Sigmoid colon (tissue), 7 donors: ENCODE data around the gene MGMT. TPM values are rescaled to one million over a fixed set of nuclear protein-coding genes. Genes with fewer than 3 reads are reported as not detected.

ENCODE experiments used
- DNase-seq: peaks from one replicate; pipeline ENCODE4 v3.0.0-alpha.2; 2019
- H3K27ac ChIP-seq, 4 donors: fragments of 200-600 bp; sonication (generic); one replicate each; pipeline ENCODE4 v1.5.1; 2016 to 2019; ENCODE audit warnings: mild to moderate bottlenecking in 1 of 4
- H3K27me3 ChIP-seq, 3 donors: fragments of 200-600 bp; sonication (generic); one replicate each; pipeline ENCODE4 v1.5.1; 2019; ENCODE audit warnings: mild to moderate bottlenecking in 1 of 3
- H3K36me3 ChIP-seq, 4 donors: fragments of 200-600 bp; sonication (generic); one replicate each; pipeline ENCODE4 v1.5.1; 2016 to 2019
- H3K4me1 ChIP-seq, 4 donors: fragments of 200-600 bp; sonication (generic); one replicate each; pipeline ENCODE4 v1.5.1; 2017 to 2019
- H3K4me3 ChIP-seq, 4 donors: fragments of 200-600 bp; sonication (generic); one replicate each; pipeline ENCODE4 v1.5.1; 2017 to 2019; ENCODE audit warnings: mild to moderate bottlenecking in 2 of 4, moderate library complexity in 1 of 4
- H3K9me3 ChIP-seq, 4 donors: fragments of 200-600 bp in 3 of 4; sonication (generic) in 3 of 4; one replicate each; pipeline versions ENCODE4 v1.5.1 to v1.6.1; 2013 to 2019
- EP300 ChIP-seq, 4 donors: sonication (generic); formaldehyde crosslinking; IDR thresholded peaks; one replicate each; pipeline ENCODE4 v1.6.1; 2017; ENCODE audit warnings: antibody characterized with exemption in 4 of 4
- POLR2A ChIP-seq, 2 donors: fragments of 450-650 bp; IDR thresholded peaks; one replicate each; pipeline ENCODE4 v1.6.1; 2016; ENCODE audit warnings: antibody characterized with exemption in 2 of 2, mild to moderate bottlenecking in 2 of 2, moderate library complexity in 2 of 2
- POLR2AphosphoS5 ChIP-seq, 4 donors: sonication (generic); formaldehyde crosslinking; IDR thresholded peaks; one replicate each; pipeline ENCODE4 v1.6.1; 2017; ENCODE audit warnings: antibody characterized with exemption in 4 of 4
- WGBS, 2 donors: extraction: QIAGEN DNeasy Blood & Tissue Kit; methylation state at CpG; one replicate each; pipeline ENCODE4 v1.1.7; 2013; 5-methylcytosine and 5-hydroxymethylcytosine counted together
- intact Hi-C: fragments of 100-400 bp; cut with DNase I; formaldehyde crosslinking; loops from one replicate; pipeline ENCODE4 v1.15.1; 2023
- polyA plus RNA-seq, 3 donors: library from polyadenylated mRNA; stranded (reverse); fragments of 200-250 nt; gene quantifications; one replicate each; pipeline ENCODE4 v1.2.3, GENCODE V29; 2013
- total RNA-seq, 4 donors: library from RNA; depleted of rRNA; stranded (reverse); fragments of >200 nt; gene quantifications; one replicate each; pipeline ENCODE4 v1.1.0, GENCODE V29; 2016
- TF ChIP-seq, protein P1 (sequence below), 4 experiments: fragments of 450-650 bp in 3 of 4; fragments of 200-600 bp in 1 of 4; IDR thresholded peaks; one replicate each; pipeline ENCODE4 v1.5.1; 2016 to 2019; ENCODE audit warnings: antibody characterized with exemption in 4 of 4, mild to moderate bottlenecking in 3 of 4, moderate library complexity in 2 of 4
- donor health status: healthy with polysubstance abuse.
- donor health status: Bipolar disorder and iron deficiency.
- donor health status: healthy.

MGMT gene
- 10 to 100 TPM; 24.3 to 40.3 (median 29.9) TPM for total RNA-seq
- 10 to 100 TPM in 2 of 3 donors, 1 to 10 TPM in 1; 7.2 to 21.0 (median 15.8) TPM for polyA plus RNA-seq

DNA sequence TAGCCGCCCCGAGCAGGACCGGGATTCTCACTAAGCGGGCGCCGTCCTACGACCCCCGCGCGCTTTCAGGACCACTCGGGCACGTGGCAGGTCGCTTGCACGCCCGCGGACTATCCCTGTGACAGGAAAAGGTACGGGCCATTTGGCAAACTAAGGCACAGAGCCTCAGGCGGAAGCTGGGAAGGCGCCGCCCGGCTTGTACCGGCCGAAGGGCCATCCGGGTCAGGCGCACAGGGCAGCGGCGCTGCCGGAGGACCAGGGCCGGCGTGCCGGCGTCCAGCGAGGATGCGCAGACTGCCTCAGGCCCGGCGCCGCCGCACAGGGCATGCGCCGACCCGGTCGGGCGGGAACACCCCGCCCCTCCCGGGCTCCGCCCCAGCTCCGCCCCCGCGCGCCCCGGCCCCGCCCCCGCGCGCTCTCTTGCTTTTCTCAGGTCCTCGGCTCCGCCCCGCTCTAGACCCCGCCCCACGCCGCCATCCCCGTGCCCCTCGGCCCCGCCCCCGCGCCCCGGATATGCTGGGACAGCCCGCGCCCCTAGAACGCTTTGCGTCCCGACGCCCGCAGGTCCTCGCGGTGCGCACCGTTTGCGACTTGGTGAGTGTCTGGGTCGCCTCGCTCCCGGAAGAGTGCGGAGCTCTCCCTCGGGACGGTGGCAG lies at the start of gene MGMT:
Gene MGMT (plus strand): TSS at position 539 of the 656 bp plus-strand sequence.
- intact Hi-C loops, result loop anchor here (2.0 to 5.0 kb wide), 4 partner anchors 370 to 645 kb away; partner anchors contain the start of genes C10orf143 and EBF3
- Histone ChIP-seq H3K36me3 (peaks cover 0 to 15% (median 2%) of the 10 kb centered on the region in 4 donors), H3K4me3 (peak within 1 kb of the TSS; percentile 54 to 86 (median 75)), H3K9me3 (no peaks in the 10 kb centered on the region), H3K4me1 (peaks cover 0 to 20% (median 12%) of the 10 kb centered on the region in 4 donors), H3K27me3 (no peaks in the 10 kb centered on the region), H3K27ac (peak within 1 kb of the TSS; percentile 81 to 90 (median 86))
- 3 to 4% methylated on average over 85 of the region's 85 CpGs for WGBS, 2 donors
- TF ChIP-seq EP300 (IDR thresholded peaks at IDR 0.05), result no peak
- TF ChIP-seq, protein P1, sequence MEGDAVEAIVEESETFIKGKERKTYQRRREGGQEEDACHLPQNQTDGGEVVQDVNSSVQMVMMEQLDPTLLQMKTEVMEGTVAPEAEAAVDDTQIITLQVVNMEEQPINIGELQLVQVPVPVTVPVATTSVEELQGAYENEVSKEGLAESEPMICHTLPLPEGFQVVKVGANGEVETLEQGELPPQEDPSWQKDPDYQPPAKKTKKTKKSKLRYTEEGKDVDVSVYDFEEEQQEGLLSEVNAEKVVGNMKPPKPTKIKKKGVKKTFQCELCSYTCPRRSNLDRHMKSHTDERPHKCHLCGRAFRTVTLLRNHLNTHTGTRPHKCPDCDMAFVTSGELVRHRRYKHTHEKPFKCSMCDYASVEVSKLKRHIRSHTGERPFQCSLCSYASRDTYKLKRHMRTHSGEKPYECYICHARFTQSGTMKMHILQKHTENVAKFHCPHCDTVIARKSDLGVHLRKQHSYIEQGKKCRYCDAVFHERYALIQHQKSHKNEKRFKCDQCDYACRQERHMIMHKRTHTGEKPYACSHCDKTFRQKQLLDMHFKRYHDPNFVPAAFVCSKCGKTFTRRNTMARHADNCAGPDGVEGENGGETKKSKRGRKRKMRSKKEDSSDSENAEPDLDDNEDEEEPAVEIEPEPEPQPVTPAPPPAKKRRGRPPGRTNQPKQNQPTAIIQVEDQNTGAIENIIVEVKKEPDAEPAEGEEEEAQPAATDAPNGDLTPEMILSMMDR (IDR thresholded peaks at IDR 0.05), result no peak
- TF ChIP-seq POLR2AphosphoS5 (IDR thresholded peaks at IDR 0.05), result peak; percentile 44 to 85 (median 78)
- TF ChIP-seq POLR2A (IDR thresholded peaks at IDR 0.05), result peak; percentile 33 to 52
- peak; percentile 97 for DNase-seq

DNA sequence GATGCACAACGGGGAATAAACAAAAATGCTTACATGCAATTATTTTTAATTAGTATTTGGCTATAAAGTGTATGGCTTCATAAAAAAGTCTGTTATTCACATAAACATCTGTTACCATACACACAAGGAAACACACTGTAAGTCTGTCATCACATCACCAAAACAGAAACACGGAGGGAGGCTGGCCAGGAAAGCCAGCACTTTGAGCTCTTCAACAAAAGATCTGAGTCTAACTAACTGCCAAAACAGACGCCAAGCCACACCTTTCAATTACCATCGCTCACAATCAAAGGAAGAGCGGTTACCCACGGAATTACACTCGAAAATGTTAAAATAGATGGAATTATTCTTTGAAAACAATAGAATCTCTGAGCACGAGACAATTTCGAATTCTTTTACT lies 49.2 kb upstream of the MGMT start:
- TF ChIP-seq, protein P1 (IDR thresholded peaks at IDR 0.05), result no peak
- TF ChIP-seq POLR2A (IDR thresholded peaks at IDR 0.05), result no peak
- 51 to 65% methylated on average over 9 of the region's 9 CpGs for WGBS, 2 donors
- Histone ChIP-seq H3K36me3 (no peaks in the 10 kb centered on the region), H3K27ac (no peak overlapping the region), H3K4me3 (no peak overlapping the region), H3K9me3 (no peaks in the 10 kb centered on the region), H3K4me1 (no peaks in the 10 kb centered on the region), H3K27me3 (no peaks in the 10 kb centered on the region)
- no peak for DNase-seq
- intact Hi-C loops, result no loop called here

DNA sequence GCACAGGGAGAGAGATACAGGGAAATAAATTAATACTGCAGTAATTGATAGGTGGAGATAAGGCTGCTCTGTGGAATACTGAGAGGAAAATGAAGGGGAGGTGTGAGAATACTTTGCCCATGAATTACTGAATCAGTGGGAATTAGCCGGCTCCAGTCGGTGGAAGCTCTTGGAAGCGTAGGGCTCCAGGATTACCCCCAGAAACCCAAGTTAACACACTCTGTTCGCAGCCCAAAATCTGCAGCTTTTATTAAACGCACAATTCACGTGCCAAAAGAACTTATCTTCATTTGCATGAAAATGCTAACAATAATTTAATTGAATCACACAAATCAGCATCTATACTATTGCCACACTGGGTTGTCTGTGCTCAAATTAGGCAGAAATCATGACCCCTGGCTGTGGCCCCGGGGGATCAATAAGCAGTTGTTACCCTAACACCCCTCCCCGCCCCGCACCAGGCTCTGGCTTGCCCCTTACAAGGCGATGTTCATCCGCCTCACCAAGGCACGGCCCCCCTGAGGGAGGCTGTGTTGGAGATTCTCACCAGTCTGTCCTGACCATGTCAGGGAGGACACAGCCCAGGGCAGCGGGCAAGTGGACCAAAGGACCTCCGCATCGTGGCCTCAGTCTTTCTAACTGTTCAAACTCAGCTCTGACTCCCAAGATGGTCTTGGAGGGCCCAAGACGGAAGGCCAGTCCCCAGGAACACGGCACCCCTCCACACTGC lies 48.4 kb upstream of the MGMT start:
- intact Hi-C loops, result no loop called here
- Histone ChIP-seq H3K4me1 (no peaks in the 10 kb centered on the region), H3K27me3 (no peaks in the 10 kb centered on the region), H3K9me3 (no peaks in the 10 kb centered on the region), H3K36me3 (no peaks in the 10 kb centered on the region), H3K27ac (no peak overlapping the region), H3K4me3 (no peak overlapping the region)
- TF ChIP-seq, protein P1 (IDR thresholded peaks at IDR 0.05), result no peak
- no peak for TF ChIP-seq POLR2AphosphoS5 (IDR thresholded peaks at IDR 0.05)
- no peak for TF ChIP-seq POLR2A (IDR thresholded peaks at IDR 0.05)
- TF ChIP-seq EP300 (IDR thresholded peaks at IDR 0.05), result no peak
- no peak for DNase-seq
- 91 to 93% methylated on average over 17 of the region's 17 CpGs for WGBS, 2 donors

DNA sequence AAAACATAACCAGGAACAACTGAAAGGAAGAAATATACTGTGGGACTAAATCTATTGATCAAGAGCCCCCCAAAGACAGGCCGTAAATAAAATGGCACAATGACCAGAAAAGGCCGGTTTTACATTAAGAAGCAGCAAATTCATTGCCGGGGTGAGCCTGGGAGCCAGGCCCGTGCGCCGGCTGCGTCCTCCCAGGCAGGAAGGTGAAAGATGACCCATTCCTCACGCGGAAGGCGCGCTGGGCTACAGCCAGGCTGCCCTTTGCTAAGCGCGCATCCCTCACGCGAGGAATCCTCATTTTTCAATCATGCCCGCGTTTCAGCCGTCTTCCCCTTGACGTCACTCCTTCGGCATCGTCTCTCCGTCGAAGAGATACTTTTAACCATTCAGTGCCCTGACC lies 47.6 kb upstream of the MGMT start:
- no peak overlapping the region for H3K27ac ChIP-seq
- 93 to 94% methylated on average over 23 of the region's 23 CpGs for WGBS, 2 donors
- H3K27me3 ChIP-seq, result no peaks in the 10 kb centered on the region
- no peaks in the 10 kb centered on the region for H3K36me3 ChIP-seq
- TF ChIP-seq EP300 (IDR thresholded peaks at IDR 0.05) (no peak), POLR2AphosphoS5 (IDR thresholded peaks at IDR 0.05) (no peak), POLR2A (IDR thresholded peaks at IDR 0.05) (no peak)
- TF ChIP-seq, protein P1 (IDR thresholded peaks at IDR 0.05), result no peak
- H3K9me3 ChIP-seq, result no peaks in the 10 kb centered on the region
- DNase-seq, result no peak
- no peak overlapping the region for H3K4me3 ChIP-seq
- intact Hi-C loops, result no loop called here
- no peaks in the 10 kb centered on the region for H3K4me1 ChIP-seq
